ENCODE data around the gene PSME3IP1.

GRCh38 chr16:57148481-57148880 lies 37.4 kb downstream of the PSME3IP1 start:
- TF ChIP-seq SIN3A (IDR thresholded peaks at IDR 0.05; ENCODE audit: borderline replicate concordance, insufficient read depth, low read length) (no peak), REST (IDR thresholded peaks at IDR 0.05; ENCODE audit: insufficient read depth in 1 of 2, low read depth in 2 of 2, low read length in 2 of 2) (no peak), POLR2AphosphoS5 (IDR thresholded peaks at IDR 0.05; ENCODE audit: low read depth, low read length) (no peak)

Data from PFSK-1 (cell line).